CD14-positive monocyte (primary cell): ENCODE measurements around the gene PCP2. TPM values are rescaled to one million over a fixed set of nuclear protein-coding genes. Genes with fewer than 3 reads are reported as not detected.

Experiments used
- DNase-seq, 3 donors: peaks; one replicate each; pipeline ENCODE4 v3.0.0-alpha.2; 2011 to 2022
- H2AFZ ChIP-seq: 2 replicates; pipeline ENCODE4 v1.6.0; 2012; ENCODE audit warnings: mild to moderate bottlenecking, low read depth, low read length, inconsistent platforms; ENCODE audit not compliant: insufficient read depth, poor library complexity, severe bottlenecking
- H3K27ac ChIP-seq, 2 donors: 1 replicate in 1 of 2; 2 replicates in 1 of 2; pipeline ENCODE4 v1.5.1; 2012 to 2013; ENCODE audit warnings: low read length in 2 of 2, control low read depth in 1 of 2, inconsistent platforms in 1 of 2, low read depth in 1 of 2, mild to moderate bottlenecking in 1 of 2
- H3K27me3 ChIP-seq, 2 donors: one replicate each; pipeline versions ENCODE4 v1.6.0 to v1.6.1; 2011 to 2013; ENCODE audit warnings: low read length in 2 of 2; ENCODE audit not compliant: control insufficient read depth in 2 of 2, insufficient read depth in 2 of 2
- H3K36me3 ChIP-seq, 2 donors: replicated peaks in 1 of 2; 1 replicate in 1 of 2; 2 replicates in 1 of 2; pipeline versions ENCODE4 v1.5.1 to v1.6.1; 2012 to 2013; ENCODE audit warnings: low read length in 2 of 2, control low read depth in 1 of 2, inconsistent platforms in 1 of 2, mild to moderate bottlenecking in 1 of 2; ENCODE audit not compliant: insufficient read depth in 2 of 2, control insufficient read depth in 1 of 2
- H3K4me1 ChIP-seq, 2 donors: 1 replicate in 1 of 2; 2 replicates in 1 of 2; pipeline versions ENCODE4 v1.5.1 to v1.6.1; 2012 to 2013; ENCODE audit warnings: low read length in 2 of 2, control low read depth in 1 of 2, inconsistent platforms in 1 of 2, mild to moderate bottlenecking in 1 of 2, moderate library complexity in 1 of 2; ENCODE audit not compliant: insufficient read depth in 2 of 2, control insufficient read depth in 1 of 2
- H3K4me2 ChIP-seq: replicated peaks from 2 replicates; pipeline ENCODE3; 2012; ENCODE audit warnings: low read length, moderate library complexity, mild to moderate bottlenecking; ENCODE audit not compliant: poor library complexity, severe bottlenecking; ENCODE audit errors: extremely low read depth
- H3K4me3 ChIP-seq, 3 experiments: fragments of 200-600 bp in 1 of 3; sonication (generic) in 1 of 3; replicated peaks in 1 of 3; 1 replicate in 2 of 3; 2 replicates in 1 of 3; pipeline ENCODE4 v1.5.1; 2011 to 2013; ENCODE audit warnings: low read length in 3 of 3, mild to moderate bottlenecking in 3 of 3, control low read depth in 2 of 3, low read depth in 2 of 3, inconsistent platforms in 1 of 3, moderate library complexity in 1 of 3
- H3K79me2 ChIP-seq: 2 replicates; pipeline ENCODE4 v1.6.0; 2012; ENCODE audit warnings: mild to moderate bottlenecking, control low read depth, inconsistent platforms, low read length, moderate library complexity; ENCODE audit not compliant: insufficient read depth
- H3K9ac ChIP-seq: 2 replicates; pipeline ENCODE4 v1.6.0; 2017; ENCODE audit warnings: low read length, mild to moderate bottlenecking; ENCODE audit not compliant: insufficient read depth, poor library complexity, severe bottlenecking
- H3K9me3 ChIP-seq, 2 donors: replicated peaks in 1 of 2; 1 replicate in 1 of 2; 2 replicates in 1 of 2; pipeline versions ENCODE4 v1.5.1 to v1.6.1; 2012 to 2013; ENCODE audit warnings: low read length in 2 of 2, control low read depth in 1 of 2; ENCODE audit not compliant: control insufficient read depth in 1 of 2, insufficient read depth in 1 of 2
- H4K20me1 ChIP-seq: 2 replicates; pipeline ENCODE4 v1.6.0; 2012; ENCODE audit warnings: mild to moderate bottlenecking, low read length, control low read depth, moderate library complexity; ENCODE audit not compliant: insufficient read depth
- H3K27ac Mint-ChIP-seq, 7 donors: one replicate each; pipeline ENCODE4 v1.8.0; 2020; ENCODE audit warnings: mild to moderate bottlenecking in 7 of 7, mixed read lengths in 7 of 7, moderate library complexity in 6 of 7, inconsistent platforms in 2 of 7
- H3K27me3 Mint-ChIP-seq, 3 donors: one replicate each; pipeline ENCODE4 v1.8.0; 2021 to 2022; ENCODE audit warnings: low read depth in 3 of 3, mild to moderate bottlenecking in 3 of 3, mixed read lengths in 3 of 3, moderate library complexity in 3 of 3, inconsistent platforms in 1 of 3
- H3K36me3 Mint-ChIP-seq, 2 donors: one replicate each; pipeline ENCODE4 v1.8.0; 2020; ENCODE audit warnings: mixed read lengths in 2 of 2, inconsistent platforms in 1 of 2, mild to moderate bottlenecking in 1 of 2
- H3K4me1 Mint-ChIP-seq: one replicate; pipeline ENCODE4 v1.8.0; 2020; ENCODE audit warnings: mild to moderate bottlenecking, mixed read lengths
- H3K4me3 Mint-ChIP-seq, 2 donors: one replicate each; pipeline ENCODE4 v1.8.0; 2020; ENCODE audit warnings: mild to moderate bottlenecking in 2 of 2, mixed read lengths in 2 of 2, moderate library complexity in 1 of 2
- H3K9me3 Mint-ChIP-seq, 7 donors: one replicate each; pipeline ENCODE4 v1.8.0; 2020 to 2022; ENCODE audit warnings: mixed read lengths in 7 of 7, mild to moderate bottlenecking in 6 of 7, moderate library complexity in 6 of 7, inconsistent platforms in 2 of 7
- CTCF ChIP-seq: fragments of 200-600 bp; IDR thresholded peaks from one replicate; pipeline ENCODE4 v1.8.0; 2022; ENCODE audit warnings: antibody characterized with exemption, mild to moderate bottlenecking
- WGBS: methylation state at CpG from one replicate; pipeline ENCODE4 v1.1.5; 2013; ENCODE audit warnings: missing lambda C conversion rate; ENCODE audit not compliant: insufficient coverage; 5-methylcytosine and 5-hydroxymethylcytosine counted together
- intact Hi-C, 2 donors: fragments of 100-400 bp; cut with micrococcal nuclease; formaldehyde crosslinking; loops; one replicate each; pipeline versions ENCODE4 v1.15.0 to v1.15.1; 2023
- polyA plus RNA-seq, 3 donors: library from polyadenylated mRNA; depleted of rRNA in 1 of 3; unstranded in 2 of 3; stranded (reverse) in 1 of 3; fragments of 300-500 nt in 2 of 3; fragments of >200 nt in 1 of 3; fragmentation: Illumina TruSeq in 2 of 3; gene quantifications; 1 replicate in 2 of 3; 2 replicates in 1 of 3; pipeline ENCODE4 v1.2.3, GENCODE V29; 2012 to 2021

Gene PCP2
- polyA plus RNA-seq, 3 donors: 1.8 TPM; not detected in 2

GRCh38 chr19:7624810-7625209 is 8.7 kb downstream of the PCP2 start:
- H3K36me3 ChIP-seq: peaks cover 69 to 82% of the 10 kb centered on the region in 2 donors
- intact Hi-C loops: loop anchor here in 1 of 2 donors (10.0 kb wide), 1 partner anchor 230 kb away; no protein-coding TSS in a partner anchor
- over 99% methylated on average over 15 of the region's 17 CpGs for WGBS
- no peak for DNase-seq
- peaks cover 39% of the 10 kb centered on the region for H3K79me2 ChIP-seq
- peaks cover 4% of the 10 kb centered on the region for H4K20me1 ChIP-seq
- Mint-ChIP-seq H3K36me3 (peaks cover 55 to 78% of the 10 kb centered on the region in 2 donors), H3K9me3 (peaks cover 0 to 2% (median 0%) of the 10 kb centered on the region in 7 donors), H3K27me3 (peaks cover 0 to 2% (median 0%) of the 10 kb centered on the region in 3 donors), H3K4me3 (no peak overlapping the region), H3K27ac (peak overlapping the region in 1 of 7 donors; percentile 50), H3K4me1 (peaks cover 12% of the 10 kb centered on the region)
- peaks cover 9 to 16% of the 10 kb centered on the region in 2 donors for H3K4me1 ChIP-seq
- H3K4me3 ChIP-seq: no peak overlapping the region
- no peak overlapping the region for H3K4me2 ChIP-seq
- no peak overlapping the region for H2AFZ ChIP-seq
- H3K27ac ChIP-seq: no peak overlapping the region
- TF ChIP-seq CTCF: no peak
- no peaks in the 10 kb centered on the region for H3K9me3 ChIP-seq
- H3K9ac ChIP-seq: no peak overlapping the region
- H3K27me3 ChIP-seq: no peaks in the 10 kb centered on the region

GRCh38 chr19:7623725-7624603 is 9.6 kb downstream of the PCP2 start:
- Histone ChIP-seq H4K20me1 (peaks cover 4% of the 10 kb centered on the region), H3K79me2 (peaks cover 32% of the 10 kb centered on the region), H3K4me1 (peaks cover 8 to 13% of the 10 kb centered on the region in 2 donors), H3K4me2 (no peak overlapping the region), H3K27ac (no peak overlapping the region), H3K9ac (no peak overlapping the region), H3K4me3 (no peak overlapping the region), H3K9me3 (no peaks in the 10 kb centered on the region), H3K36me3 (peaks cover 76 to 89% of the 10 kb centered on the region in 2 donors), H2AFZ (no peak overlapping the region), H3K27me3 (no peaks in the 10 kb centered on the region)
- Mint-ChIP-seq H3K27me3 (no peaks in the 10 kb centered on the region), H3K27ac (peak overlapping the region in 1 of 7 donors; percentile 50), H3K4me1 (peaks cover 10% of the 10 kb centered on the region), H3K9me3 (no peaks in the 10 kb centered on the region), H3K4me3 (no peak overlapping the region), H3K36me3 (peaks cover 59 to 82% of the 10 kb centered on the region in 2 donors)
- no peak for DNase-seq
- TF ChIP-seq CTCF: no peak
- intact Hi-C loops: loop anchor here in 1 of 2 donors (10.0 kb wide), 1 partner anchor 229 kb away; no protein-coding TSS in a partner anchor
- 97% methylated on average over 38 of the region's 39 CpGs for WGBS
